Endodermal cell (in vitro differentiated cells): ENCODE results near the gene PDE4D. TPM values are rescaled to one million over a fixed set of nuclear protein-coding genes. Genes with fewer than 3 reads are reported as not detected.
A peak's percentile ranks its signal among the peaks of the same experiment; 100 is the strongest.

Experiments used
- DNase-seq: peaks from one replicate; pipeline ENCODE4 v3.0.0-alpha.2; 2017
- H3K27ac ChIP-seq: 2 replicates; pipeline ENCODE4 v1.5.1; 2013; ENCODE audit warnings: mild to moderate bottlenecking, low read depth, low read length, moderate library complexity
- H3K27me3 ChIP-seq: 2 replicates; pipeline ENCODE4 v1.6.1; 2013; ENCODE audit warnings: mild to moderate bottlenecking, low read length, moderate library complexity; ENCODE audit not compliant: insufficient read depth, control insufficient read depth, poor library complexity, severe bottlenecking
- H3K36me3 ChIP-seq: 2 replicates; pipeline ENCODE4 v1.7.0; 2013; ENCODE audit warnings: mild to moderate bottlenecking, low read length, moderate library complexity; ENCODE audit not compliant: control insufficient read depth, insufficient read depth
- H3K4me1 ChIP-seq: one replicate; pipeline ENCODE4 v1.7.0; 2013; ENCODE audit warnings: low read length; ENCODE audit not compliant: control insufficient read depth, insufficient read depth
- H3K4me3 ChIP-seq: 2 replicates; pipeline ENCODE4 v1.5.1; 2013; ENCODE audit warnings: mild to moderate bottlenecking, low read length, moderate library complexity
- H3K9ac ChIP-seq: 2 replicates; pipeline ENCODE4 v1.6.1; 2013; ENCODE audit warnings: mild to moderate bottlenecking, low read length, moderate library complexity; ENCODE audit not compliant: poor library complexity, severe bottlenecking; ENCODE audit errors: extremely low read depth
- H3K9me3 ChIP-seq: 2 replicates; pipeline ENCODE4 v1.6.1; 2013; ENCODE audit warnings: mild to moderate bottlenecking, low read length, moderate library complexity; ENCODE audit not compliant: control insufficient read depth
- H3K27ac Mint-ChIP-seq: 2 replicates; pipeline ENCODE4 v1.8.0; 2020; ENCODE audit warnings: mixed read lengths
- H3K27me3 Mint-ChIP-seq: 2 replicates; pipeline ENCODE4 v1.8.0; 2021; ENCODE audit warnings: mild to moderate bottlenecking, mixed read lengths; ENCODE audit not compliant: insufficient read depth
- H3K36me3 Mint-ChIP-seq: 2 replicates; pipeline ENCODE4 v1.8.0; 2020; ENCODE audit warnings: low read depth, mixed read lengths
- H3K4me1 Mint-ChIP-seq: 2 replicates; pipeline ENCODE4 v1.8.0; 2020; ENCODE audit warnings: mixed read lengths
- H3K4me3 Mint-ChIP-seq: 2 replicates; pipeline ENCODE4 v1.8.0; 2020; ENCODE audit warnings: mild to moderate bottlenecking, moderate library complexity, mixed read lengths
- H3K9me3 Mint-ChIP-seq: 2 replicates; pipeline ENCODE4 v1.8.0; 2020; ENCODE audit warnings: mild to moderate bottlenecking, mixed read lengths
- CTCF ChIP-seq: fragments of 200-600 bp; sonication (generic); conservative IDR thresholded peaks from 2 replicates; pipeline ENCODE4 v1.5.0; 2021; ENCODE audit warnings: antibody characterized with exemption, mild to moderate bottlenecking
- WGBS, 2 experiments: methylation state at CpG; one replicate each; pipeline versions ENCODE4 v1.1.5 to v1.1.7; 2013; ENCODE audit warnings: missing lambda C conversion rate in 2 of 2, mixed read lengths in 1 of 2; ENCODE audit not compliant: insufficient coverage in 1 of 2, insufficient read length in 1 of 2; 5-methylcytosine and 5-hydroxymethylcytosine counted together
- total RNA-seq, 2 donors: library from RNA; stranded (reverse); fragmentation: NEBNext Ultra II Directional in 1 of 2; extraction: Animal tissue kit (Norgen Biotek cat#: 25700) in 1 of 2; gene quantifications; 2 replicates in 1 of 2; 3 replicates in 1 of 2; pipeline ENCODE4 v1.2.1, GENCODE V29; 2021

Gene PDE4D
- total RNA-seq, 2 donors from 2014 or later, result 9.2 to 11.4 TPM

DNA sequence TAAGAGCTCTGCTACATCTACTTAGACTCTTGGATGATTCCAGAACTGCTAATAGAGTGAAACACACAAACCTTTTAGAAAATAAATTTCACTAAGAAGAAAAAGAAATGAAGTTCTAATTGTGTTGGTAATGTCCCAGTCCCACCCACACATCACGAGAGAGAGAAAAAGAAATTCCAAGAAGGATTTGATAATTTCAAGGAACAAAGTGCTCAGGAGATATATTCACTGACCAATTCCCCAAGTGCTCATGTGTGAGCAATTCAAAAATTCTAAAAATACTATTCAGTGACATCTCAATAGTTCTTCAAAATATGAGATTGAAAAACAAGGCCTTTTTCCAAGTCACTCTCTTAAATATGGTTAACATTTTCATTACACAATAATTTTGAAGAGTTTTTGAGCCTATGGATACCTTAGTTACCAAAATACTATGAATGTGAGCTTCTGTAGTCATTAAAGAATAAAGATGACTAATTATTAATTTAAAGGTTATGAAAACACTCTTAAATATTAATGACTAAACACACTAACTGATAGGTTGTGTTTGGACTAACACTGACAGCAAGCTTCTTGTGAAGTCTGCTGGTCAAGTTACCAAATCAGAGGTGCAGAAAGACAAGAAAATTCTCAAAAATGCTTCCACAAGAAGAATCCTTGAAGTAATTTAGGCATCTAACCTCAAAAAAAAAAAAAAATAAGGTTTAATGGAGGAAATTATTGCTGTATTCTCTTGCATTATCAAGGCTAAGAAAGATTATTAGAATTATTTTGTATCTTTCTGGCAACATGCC, 245.3 kb downstream of the PDE4D start:
- no peak overlapping the region for H3K27ac ChIP-seq
- no peaks in the 10 kb centered on the region for H3K27me3 ChIP-seq
- H3K9ac ChIP-seq, result no peak overlapping the region
- H3K36me3 ChIP-seq, result no peaks in the 10 kb centered on the region
- H3K4me1 ChIP-seq, result peaks cover 10% of the 10 kb centered on the region
- DNase-seq, result no peak
- Mint-ChIP-seq H3K9me3 (no peaks in the 10 kb centered on the region), H3K36me3 (no peaks in the 10 kb centered on the region), H3K4me3 (no peak overlapping the region), H3K4me1 (peaks cover 21% of the 10 kb centered on the region), H3K27ac (peak overlapping the region; percentile 65), H3K27me3 (no peaks in the 10 kb centered on the region)
- 86% methylated on average over 1 of the region's 1 CpG; no CpG with 5 or more reads in 1 of the 2 experiments for WGBS, 2 experiments
- H3K9me3 ChIP-seq, result no peaks in the 10 kb centered on the region
- TF ChIP-seq CTCF, result no peak
- H3K4me3 ChIP-seq, result no peak overlapping the region

GRCh38 chr5:59645380-59645779, 248.1 kb downstream of the PDE4D start:
- Mint-ChIP-seq H3K27ac (no peak overlapping the region), H3K27me3 (no peaks in the 10 kb centered on the region), H3K9me3 (peaks cover 6% of the 10 kb centered on the region), H3K4me1 (peaks cover 23% of the 10 kb centered on the region), H3K36me3 (peaks cover 2% of the 10 kb centered on the region), H3K4me3 (no peak overlapping the region)
- DNase-seq, result no peak
- 96 to 100% methylated on average over 1 to 2 of the region's 2 CpGs for WGBS, 2 experiments
- Histone ChIP-seq H3K4me1 (peaks cover 10% of the 10 kb centered on the region), H3K9ac (no peak overlapping the region), H3K36me3 (no peaks in the 10 kb centered on the region), H3K4me3 (no peak overlapping the region), H3K27me3 (no peaks in the 10 kb centered on the region), H3K9me3 (peaks cover 4% of the 10 kb centered on the region), H3K27ac (no peak overlapping the region)
- TF ChIP-seq CTCF, result no peak

DNA sequence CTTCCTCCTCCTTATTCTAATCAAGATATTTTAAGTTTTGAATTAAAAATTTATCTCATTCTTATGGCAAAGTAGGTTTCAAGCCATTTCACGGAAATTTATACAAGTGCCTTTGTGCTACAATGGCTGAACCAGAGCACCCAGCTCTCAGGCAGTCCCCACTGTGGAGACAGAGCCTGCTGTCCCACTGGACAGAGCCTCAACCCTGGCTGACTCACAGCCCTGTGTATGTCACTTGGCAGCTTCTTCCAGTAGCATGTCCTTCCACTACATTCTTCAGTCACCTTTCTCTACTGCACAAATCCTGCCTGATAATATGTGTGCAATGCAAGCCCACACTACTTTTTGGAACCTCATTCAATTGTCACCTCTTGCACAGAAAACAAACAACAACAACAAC, 253.1 kb downstream of the PDE4D start:
- peaks cover 2% of the 10 kb centered on the region for H3K36me3 Mint-ChIP-seq
- TF ChIP-seq CTCF, result no peak
- Histone ChIP-seq H3K9ac (no peak overlapping the region), H3K27ac (no peak overlapping the region), H3K4me3 (no peak overlapping the region), H3K27me3 (no peaks in the 10 kb centered on the region), H3K9me3 (peaks cover 4% of the 10 kb centered on the region), H3K4me1 (no peaks in the 10 kb centered on the region), H3K36me3 (no peaks in the 10 kb centered on the region)
- H3K27me3 Mint-ChIP-seq, result no peaks in the 10 kb centered on the region
- peaks cover 2% of the 10 kb centered on the region for H3K4me1 Mint-ChIP-seq
- no peak overlapping the region for H3K4me3 Mint-ChIP-seq
- no peak for DNase-seq
- H3K9me3 Mint-ChIP-seq, result peaks cover 6% of the 10 kb centered on the region
- H3K27ac Mint-ChIP-seq, result no peak overlapping the region
- 92 to 100% methylated on average over 1 of the region's 1 CpG for WGBS, 2 experiments
